GM12801 (cell line): ENCODE data around the gene TNFSF12.

Source experiments
- TF ChIP-seq, protein P1 (sequence below): IDR thresholded peaks from one replicate; pipeline ENCODE4 v1.5.1; 2011; ENCODE audit warnings: control low read depth; ENCODE audit not compliant: insufficient read length; ENCODE audit errors: extremely low read depth

Gene TNFSF12

DNA sequence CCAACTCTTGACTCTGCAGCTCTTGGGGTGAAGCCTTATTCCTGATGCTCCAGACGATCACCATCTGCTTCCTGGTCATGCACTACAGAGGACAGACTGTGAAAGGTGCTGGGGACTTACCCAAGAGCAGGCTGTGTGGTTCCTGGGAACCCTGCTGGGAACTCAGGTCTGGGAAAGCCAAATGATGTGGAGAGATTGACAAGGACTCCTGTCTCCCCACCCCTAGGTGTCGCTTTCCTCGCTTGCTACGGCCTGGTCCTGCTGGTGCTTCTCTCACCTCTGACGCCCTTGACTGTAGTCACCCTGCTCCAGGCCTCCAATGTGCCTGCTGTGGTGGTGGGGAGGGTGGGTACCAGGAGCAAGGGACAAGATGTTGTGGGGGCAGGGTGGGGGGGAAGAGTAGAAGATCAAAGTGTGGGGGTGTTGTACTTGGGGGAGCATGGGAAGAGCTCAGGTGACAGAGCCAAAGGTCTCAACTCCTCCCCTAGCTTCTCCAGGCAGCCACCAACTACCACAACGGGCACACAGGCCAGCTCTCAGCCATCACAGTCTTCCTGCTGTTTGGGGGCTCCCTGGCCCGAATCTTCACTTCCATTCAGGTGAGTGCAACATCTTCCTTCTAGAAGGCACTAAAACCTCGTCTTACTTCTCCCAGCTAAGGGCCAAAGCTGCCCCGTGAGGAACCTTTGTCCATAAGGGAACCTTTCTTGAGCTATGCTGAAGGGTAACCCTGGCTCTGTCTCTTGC is 38.0 kb downstream of the TNFSF12 start:
- TF ChIP-seq, protein P1, sequence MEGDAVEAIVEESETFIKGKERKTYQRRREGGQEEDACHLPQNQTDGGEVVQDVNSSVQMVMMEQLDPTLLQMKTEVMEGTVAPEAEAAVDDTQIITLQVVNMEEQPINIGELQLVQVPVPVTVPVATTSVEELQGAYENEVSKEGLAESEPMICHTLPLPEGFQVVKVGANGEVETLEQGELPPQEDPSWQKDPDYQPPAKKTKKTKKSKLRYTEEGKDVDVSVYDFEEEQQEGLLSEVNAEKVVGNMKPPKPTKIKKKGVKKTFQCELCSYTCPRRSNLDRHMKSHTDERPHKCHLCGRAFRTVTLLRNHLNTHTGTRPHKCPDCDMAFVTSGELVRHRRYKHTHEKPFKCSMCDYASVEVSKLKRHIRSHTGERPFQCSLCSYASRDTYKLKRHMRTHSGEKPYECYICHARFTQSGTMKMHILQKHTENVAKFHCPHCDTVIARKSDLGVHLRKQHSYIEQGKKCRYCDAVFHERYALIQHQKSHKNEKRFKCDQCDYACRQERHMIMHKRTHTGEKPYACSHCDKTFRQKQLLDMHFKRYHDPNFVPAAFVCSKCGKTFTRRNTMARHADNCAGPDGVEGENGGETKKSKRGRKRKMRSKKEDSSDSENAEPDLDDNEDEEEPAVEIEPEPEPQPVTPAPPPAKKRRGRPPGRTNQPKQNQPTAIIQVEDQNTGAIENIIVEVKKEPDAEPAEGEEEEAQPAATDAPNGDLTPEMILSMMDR, result no peak

DNA sequence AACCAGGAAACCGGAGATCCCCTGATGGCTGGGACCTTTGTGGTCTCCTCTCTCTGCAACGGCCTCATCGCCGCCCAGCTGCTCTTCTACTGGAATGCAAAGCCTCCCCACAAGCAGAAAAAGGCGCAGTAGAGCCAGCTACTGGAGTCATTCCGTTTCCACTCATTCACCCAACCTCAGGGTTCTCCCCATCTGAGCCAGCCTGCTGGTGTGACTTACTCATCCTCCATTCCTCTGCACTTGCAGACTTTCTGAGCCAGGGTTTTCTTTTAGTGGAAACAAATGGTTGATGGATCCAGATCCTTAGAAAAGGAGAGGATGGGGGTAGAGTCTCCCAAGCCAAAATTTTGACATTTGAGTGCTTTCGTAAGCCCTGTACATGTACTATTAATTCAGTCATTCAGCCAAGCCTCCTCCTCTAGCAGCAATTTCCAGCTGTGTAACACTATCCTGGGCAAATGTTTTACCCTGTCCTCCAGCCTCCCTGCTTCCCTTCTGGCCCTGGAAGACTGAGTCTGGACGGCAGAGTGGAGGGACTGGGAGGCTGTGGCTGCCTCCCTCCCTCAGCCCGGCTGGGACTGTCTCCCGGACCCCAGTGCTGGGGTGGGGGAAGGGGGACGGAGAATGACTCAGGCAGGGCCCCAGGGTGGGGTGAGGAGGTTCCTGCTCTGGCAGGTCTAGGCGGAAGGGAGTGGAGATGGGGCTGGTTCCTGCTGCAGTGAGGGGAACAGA is 38.7 kb downstream of the TNFSF12 start:
- TF ChIP-seq, protein P1, result no peak

DNA sequence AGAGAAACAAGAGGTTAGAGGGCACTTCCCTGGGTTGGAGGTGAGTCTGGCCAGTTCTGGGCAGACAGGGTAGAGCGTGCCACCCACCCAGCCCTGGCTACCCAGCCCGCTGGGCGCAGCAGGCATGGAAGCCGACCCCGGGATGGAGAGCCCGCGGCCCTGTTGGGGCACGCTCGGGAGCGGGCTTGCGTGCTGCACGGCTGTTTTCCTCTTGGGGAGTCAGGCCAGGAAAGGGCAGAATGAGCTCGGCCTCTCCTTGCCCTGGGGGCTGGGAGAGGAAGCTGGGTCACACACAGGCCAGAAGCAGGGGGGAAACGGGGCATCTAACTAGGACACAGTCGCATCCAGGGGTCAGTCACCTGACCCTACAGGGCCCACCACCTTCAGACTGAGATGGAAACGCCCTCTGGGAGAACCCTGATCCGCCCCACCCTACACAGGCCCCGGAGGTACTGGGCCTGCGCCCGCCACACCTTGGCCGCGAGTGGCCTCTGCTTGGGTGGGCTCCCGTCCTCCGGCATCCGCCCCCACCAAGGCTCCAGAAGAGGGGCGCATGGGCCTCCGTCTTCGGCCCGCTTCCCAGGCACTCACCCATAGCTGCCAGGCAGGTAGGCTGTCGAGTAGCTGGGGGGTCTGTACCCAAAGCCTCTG is 39.8 kb downstream of the TNFSF12 start:
- TF ChIP-seq, protein P1, result no peak

DNA sequence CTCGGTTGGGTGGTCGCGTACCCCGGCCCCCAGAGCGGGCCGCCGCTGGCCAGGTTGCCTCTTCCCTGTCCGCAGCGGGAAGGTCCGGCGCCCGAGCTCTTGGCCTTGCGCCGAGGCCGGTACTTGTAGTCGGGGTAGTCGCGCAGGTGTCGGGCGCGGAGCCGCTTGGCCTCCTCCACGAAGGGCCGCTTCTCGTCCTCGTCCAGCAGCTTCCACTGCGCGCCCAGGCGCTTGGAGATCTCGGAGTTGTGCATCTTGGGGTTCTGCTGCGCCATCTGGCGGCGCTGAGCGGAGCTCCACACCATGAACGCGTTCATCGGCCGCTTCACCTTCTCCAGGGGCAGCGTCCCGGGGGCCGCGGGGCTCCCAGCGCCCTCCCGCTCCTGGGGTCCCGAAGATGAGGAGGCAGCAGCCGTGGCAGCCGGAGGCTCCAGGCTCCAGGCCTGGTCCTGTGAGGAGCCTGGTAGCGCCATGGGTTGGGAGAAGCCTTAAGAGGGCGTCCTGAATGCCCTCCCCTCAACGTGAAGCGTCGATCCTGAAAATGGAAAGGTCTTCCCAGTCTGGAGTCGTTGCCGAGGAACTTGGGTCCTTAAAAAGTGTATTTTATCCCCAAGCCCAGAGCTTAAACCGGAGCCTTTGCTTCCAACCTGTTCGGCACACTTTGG is 40.5 kb downstream of the TNFSF12 start:
- TF ChIP-seq, protein P1, result no peak

DNA sequence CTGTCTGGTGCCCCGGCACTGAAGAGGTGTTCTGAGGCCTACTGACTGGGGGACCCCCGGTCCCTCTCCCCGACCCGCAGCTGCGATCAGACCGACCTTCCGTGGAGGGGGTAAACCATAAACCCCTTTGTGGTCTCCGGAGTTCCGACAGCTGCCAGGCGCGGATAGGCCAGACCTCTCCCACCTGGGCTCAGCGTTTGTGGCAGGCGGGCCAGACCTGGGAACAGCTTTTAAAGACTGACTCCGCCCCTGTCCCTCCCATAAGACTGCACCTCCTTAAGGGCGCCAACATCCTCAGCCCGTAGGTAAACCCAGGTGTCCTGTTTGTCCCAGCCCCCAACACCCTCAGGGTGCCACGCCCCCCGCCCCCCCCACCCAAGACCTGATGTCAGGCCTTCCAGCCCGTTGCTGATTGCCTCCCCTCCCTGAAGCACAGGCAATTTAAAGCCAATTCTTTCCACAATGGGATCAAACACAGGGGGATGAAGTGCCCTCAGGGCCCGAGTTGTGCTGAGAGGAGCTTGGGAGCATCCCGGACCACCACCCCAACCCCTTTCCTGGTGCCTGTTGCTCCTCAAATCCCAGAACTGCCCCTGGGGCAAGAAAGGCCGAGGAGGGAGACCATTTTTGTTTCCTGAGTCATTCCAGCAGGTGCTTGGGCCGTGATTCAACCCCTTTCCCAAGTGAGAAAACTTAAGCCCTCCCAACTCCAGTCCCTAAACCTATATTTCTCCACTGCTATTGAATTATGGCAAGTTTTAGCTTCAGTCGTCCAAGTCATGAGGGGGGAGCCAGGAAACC is 41.2 kb downstream of the TNFSF12 start, which contains the start of gene SOX15:
Gene SOX15 (minus strand): TSS at position 204 of the 801 bp plus-strand sequence. CDS start 418 bp downstream, outside the sequence.
- TF ChIP-seq, protein P1, result no peak

DNA sequence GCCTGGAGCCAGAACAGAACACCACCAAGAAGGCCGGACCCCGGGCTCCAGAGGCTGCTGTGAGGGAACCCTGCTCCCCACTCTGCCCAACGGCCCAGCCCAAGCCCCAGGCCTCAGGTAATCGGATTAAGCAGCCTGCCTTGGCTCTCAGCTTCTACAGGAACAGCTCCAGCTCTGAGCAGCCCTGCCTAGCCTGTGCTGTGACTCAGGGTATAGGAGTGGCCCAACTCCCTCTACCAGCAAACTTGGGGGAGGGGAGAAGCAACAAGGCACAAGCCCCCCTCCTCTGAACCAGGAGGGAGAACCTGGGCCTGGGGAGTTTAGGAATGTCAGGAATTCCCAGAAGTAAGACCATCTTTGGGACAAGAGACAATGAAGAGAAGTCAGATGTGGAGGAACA is 41.9 kb downstream of the TNFSF12 start:
- TF ChIP-seq, protein P1, result no peak
